HG02870 (cell line): ENCODE data around the gene AGTPBP1.

Experiments used
- ATAC-seq: cut with Tn5 transposase; IDR thresholded peaks from one replicate; pipeline ENCODE4 v1.9.1; 2021; ENCODE audit warnings: mild to moderate bottlenecking, moderate library complexity; ENCODE audit not compliant: unreplicated experiment

Gene AGTPBP1

GRCh38 chr9:85511746-85512145 lies 230.0 kb downstream of the AGTPBP1 start:
- ATAC-seq = no peak

- no peak for ATAC-seq
Observed at GRCh38 chr9:85510830-85511504, 230.8 kb downstream of the AGTPBP1 start.

- ATAC-seq = no peak
Observed at GRCh38 chr9:85508616-85509015, 233.1 kb downstream of the AGTPBP1 start.

GRCh38 chr9:85505612-85506011 lies 236.1 kb downstream of the AGTPBP1 start:
- ATAC-seq = no peak

GRCh38 chr9:85502815-85503655 lies 238.7 kb downstream of the AGTPBP1 start:
- no peak for ATAC-seq

GRCh38 chr9:85501882-85502281 lies 239.9 kb downstream of the AGTPBP1 start:
- ATAC-seq = no peak

- no peak for ATAC-seq
Observed at GRCh38 chr9:85501456-85501855, 240.3 kb downstream of the AGTPBP1 start.
